ENCODE measurements around the gene COA5.

COA5 gene

DNA sequence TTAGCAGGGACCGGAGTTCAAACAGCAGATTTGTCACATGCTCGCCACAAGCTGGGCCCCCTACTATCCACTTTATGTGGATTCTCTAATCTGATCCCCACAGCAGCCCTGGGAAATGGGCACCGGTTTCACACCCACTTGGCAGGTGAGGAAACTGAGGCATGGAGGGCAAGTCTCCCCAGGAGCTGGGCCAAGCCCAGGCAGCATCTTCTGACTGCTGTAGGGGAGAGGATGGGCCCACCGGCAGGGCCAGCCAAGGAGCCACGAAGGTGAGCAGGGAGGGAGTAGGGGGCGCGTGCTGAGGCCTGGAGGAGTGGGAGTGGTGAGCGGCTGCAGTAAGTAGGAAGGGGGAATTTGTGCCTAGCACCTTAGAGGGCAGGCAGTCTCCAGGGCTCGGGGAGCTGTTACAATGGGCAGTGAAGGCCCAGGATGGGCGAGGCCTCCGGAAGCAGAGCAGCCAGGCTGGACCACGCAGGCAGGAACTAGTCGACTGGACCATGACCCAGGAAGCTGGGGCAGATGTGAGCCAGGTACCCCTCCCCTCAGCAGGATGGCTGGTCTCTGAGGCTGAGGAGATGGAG is 37.1 kb downstream of the COA5 start:
- DNase-seq: no peak

- DNase-seq: no peak
Measured at GRCh38 chr2:98570356-98570755, 38.0 kb downstream of the COA5 start.

DNA sequence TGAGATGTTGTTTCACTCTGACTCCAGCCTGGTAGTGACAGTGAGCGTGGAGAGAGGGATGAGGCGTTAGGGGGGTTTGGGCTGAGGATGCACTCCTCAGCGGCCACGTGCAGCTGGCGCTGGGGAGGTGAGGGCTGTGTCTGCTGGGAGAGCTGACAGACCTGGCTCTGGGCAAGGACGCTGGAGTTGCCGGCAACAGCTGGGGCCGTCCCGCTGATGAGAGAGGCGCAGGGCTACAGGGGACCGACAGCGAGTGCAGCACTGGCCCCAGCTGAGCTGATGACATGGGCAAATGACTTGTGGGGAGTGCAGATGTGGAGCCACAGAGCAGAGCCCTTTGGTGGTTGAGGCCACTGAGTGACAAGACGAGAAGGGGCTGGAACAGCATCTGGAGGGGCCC is 38.4 kb downstream of the COA5 start:
- DNase-seq: no peak

- DNase-seq: peak; percentile 8 to 58
Measured at GRCh38 chr2:98569197-98569793, 39.0 kb downstream of the COA5 start.

DNA sequence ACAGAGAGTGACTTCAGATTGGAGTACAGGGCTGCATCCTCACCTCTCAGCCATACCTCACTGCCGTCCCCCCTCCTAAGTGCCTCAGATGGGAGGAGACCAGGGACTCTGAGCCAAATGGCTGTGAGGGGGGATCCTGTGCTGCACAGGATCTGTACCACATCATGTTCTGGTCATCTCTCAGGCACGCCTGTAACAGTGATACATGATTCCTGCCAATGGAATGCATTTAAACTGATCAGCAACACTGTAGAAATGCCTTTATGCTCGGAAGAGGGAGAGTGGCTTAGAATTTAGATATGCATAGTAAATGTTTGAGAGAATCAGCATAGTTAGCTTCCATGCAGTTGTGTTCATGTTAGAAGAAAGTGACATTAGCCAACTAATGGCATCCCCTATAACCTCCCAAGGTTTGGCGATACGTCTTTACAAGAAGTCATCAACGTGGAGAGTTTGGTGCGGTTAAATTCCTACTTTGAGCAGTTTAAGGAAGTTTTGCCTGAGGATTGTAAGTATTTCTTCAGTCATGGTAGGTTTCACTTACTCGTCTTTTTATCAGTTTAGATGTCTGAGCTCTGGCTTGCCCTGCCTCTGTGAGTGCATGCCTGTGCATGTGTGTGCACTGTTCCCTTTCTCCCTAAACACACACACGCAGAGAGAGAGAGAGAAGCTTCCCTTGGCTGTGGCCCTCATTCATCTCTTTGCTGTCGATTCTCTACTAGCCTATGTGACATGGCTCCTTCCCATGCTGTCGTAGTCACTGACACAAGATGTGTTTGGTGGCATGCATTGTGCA is 40.0 kb downstream of the COA5 start:
- DNase-seq: no peak

GRCh38 chr2:98565941-98566340 is 42.4 kb downstream of the COA5 start:
- DNase-seq: no peak

- DNase-seq: no peak
Measured at GRCh38 chr2:98565286-98565860, 42.9 kb downstream of the COA5 start.

DNA sequence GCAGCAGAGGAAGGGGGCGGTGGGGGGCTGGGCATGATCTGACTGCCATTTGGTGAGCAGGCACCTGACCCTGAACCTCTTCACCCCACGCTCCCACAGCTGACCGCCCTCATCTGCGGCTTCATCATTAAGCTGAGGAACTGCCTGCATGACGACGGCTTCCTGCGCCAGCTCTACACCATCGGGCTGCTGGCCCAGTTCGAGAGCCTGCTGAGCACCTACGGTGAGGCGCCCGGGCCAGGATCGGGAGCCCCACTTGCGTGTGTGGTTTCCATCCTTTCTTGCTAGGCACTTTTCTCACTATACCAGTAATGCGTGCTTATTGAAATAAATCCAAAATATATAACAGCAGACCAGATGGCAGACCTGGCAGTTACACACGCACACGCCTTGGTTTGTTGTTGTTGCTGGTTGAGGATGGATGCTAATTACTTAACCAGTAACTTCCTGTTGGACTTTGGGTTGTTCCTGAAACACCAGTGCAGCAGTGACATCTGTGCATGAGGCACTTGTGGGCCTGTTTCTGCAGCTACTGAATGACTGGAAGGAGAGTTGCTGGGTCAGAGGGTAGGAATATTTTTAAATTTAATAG is 43.7 kb downstream of the COA5 start:
- no peak for DNase-seq

GRCh38 chr2:98563394-98563793 is 44.9 kb downstream of the COA5 start:
- DNase-seq: no peak

GRCh38 chr2:98561902-98562695 is 46.2 kb downstream of the COA5 start:
- no peak for DNase-seq

GRCh38 chr2:98561018-98561417 is 47.3 kb downstream of the COA5 start:
- DNase-seq: no peak

DNA sequence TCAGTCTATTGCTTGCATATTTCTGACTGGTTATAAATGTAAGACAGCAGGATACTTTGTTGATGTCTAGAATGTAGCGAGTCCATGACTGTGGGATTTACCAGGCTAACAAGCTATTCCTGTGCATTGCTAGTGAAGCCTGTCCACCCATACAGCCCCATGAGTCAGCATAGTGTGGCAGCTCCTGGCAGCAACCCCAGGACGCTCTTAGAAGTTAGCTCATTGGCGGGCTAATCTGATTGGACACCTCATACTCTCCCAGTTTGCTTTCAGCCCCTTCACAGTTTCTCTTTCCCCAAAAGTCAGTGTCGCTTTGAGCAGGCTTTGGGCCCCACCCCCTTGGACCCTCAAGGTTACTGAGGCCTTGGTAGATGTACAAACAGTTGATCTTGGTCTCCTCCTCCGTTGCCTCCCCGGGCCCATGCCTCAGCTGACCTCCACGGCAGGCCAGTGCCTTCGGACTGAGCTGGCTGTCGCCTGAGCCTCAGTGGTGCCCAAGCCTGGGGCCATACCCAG is 48.0 kb downstream of the COA5 start:
- DNase-seq: no peak

GRCh38 chr2:98559581-98559980 is 48.7 kb downstream of the COA5 start:
- DNase-seq: no peak

- no peak for DNase-seq
Measured at GRCh38 chr2:98558852-98559530, 49.3 kb downstream of the COA5 start.

DNA sequence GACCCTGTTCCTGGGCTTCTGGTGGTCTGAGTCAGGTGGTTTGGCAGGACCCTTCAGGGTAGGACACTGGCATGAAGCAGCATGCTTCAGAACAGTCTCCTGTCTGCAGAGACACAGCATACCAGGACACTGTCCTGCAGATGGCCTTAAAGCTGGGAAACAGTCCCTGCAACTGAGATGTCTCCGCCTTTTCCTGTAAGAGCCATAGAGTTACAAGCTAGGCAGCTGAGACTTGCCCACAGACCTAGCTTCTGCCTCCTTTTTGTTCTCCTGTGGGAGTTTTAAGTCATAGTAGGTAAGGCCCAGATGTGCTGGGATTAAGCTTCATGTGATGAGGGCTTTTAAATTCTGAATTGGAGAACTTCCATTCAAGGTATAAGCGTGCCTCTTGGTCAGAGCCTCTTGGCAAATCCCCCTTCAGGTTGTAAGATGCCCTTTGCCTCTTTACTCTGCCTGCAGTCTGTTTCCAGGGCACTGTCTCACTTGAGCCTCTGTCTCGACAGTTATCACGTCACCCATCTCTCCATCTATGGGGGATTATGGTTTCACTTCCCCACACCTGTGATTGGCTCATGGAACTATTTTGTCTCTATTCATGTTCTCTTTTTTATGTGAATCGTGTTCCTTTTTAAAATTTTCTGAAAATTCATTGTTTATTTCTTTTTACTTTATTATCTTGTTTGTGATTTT is 51.8 kb downstream of the COA5 start:
- DNase-seq: no peak

- DNase-seq: no peak
Measured at GRCh38 chr2:98555696-98556095, 52.6 kb downstream of the COA5 start.

GRCh38 chr2:98554116-98554861 is 54.0 kb downstream of the COA5 start:
- DNase-seq: no peak

DNA sequence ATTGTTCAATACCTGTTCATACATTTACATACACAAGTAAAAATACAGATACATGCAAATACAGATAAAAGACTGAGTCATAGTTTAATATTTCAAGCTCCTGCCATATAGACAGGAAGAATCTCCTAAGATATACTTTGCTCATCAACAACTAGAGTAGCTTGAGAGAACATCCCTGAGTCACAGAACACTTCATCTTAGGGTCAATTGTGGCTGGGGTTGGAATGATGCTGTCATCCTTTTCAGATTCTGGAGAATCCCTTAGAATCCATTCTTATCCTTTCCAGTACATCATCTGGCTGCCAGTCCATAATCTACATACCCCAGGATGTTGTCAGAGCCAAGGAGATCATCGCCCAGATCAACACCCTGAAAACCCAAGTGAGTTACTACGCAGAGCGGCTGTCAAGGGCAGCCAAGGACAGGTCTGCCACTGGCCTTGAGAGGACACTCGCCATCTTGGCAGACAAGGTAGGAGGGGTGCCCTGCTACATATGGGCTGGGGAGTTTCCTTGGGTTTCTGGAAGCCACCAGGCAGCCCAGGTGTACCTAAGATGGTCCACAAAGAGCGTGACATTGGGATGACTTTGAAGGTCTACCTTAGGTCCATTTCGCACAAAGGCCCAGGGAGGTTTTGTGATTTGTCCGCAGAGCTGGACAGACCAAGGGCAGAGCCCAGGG is 55.7 kb downstream of the COA5 start:
- no peak for DNase-seq

- no peak for DNase-seq
Measured at GRCh38 chr2:98551316-98551715, 57.0 kb downstream of the COA5 start.

GRCh38 chr2:98550165-98550564 is 58.1 kb downstream of the COA5 start:
- DNase-seq: no peak
